HepG2 (cell line): ENCODE measurements around the gene RHOT2. TPM values are rescaled to one million over a fixed set of nuclear protein-coding genes. Genes with fewer than 3 reads are reported as not detected.

ENCODE experiments used
- ATAC-seq: fragments of 200-7000 bp; cut with Tn5 transposase; 3 replicates; pipeline ENCODE4 v1.9.1; 2020; ENCODE audit warnings: mild to moderate bottlenecking, moderate library complexity
- BruUV-seq: library from RNA; stranded (reverse); fragments of 400-500 nt; replicated peaks from 2 replicates; lab custom pipeline; 2021; lab: Mats Ljungman, UMichigan
- CTCF ChIA-PET: fragments of 300-600 bp; formaldehyde crosslinking; extraction: SDS; loops from one replicate; lab custom pipeline; 2021; ENCODE audit warnings: low total read pairs, inconsistent platforms, low intra/inter-chr PET ratio; lab: Yijun Ruan, JAX
- POLR2A ChIA-PET: fragments of 350-600 bp; sonication (Branson Sonifier 250); formaldehyde crosslinking; loops from one replicate; lab custom pipeline; 2020; ENCODE audit warnings: antibody characterized with exemption, inconsistent platforms; lab: Yijun Ruan, JAX
- DNase-seq: peaks from one replicate; pipeline ENCODE4 v3.0.0-alpha.2; 2015; ENCODE audit warnings: low spot score
- FAIRE-seq: peaks from 3 replicates; lab custom pipeline; 2011; peaks lifted over from hg19 to GRCh38; lab: Jason Lieb, UNC
- H2AFZ ChIP-seq: one replicate; pipeline ENCODE4 v1.6.1; 2011; ENCODE audit warnings: low read length, inconsistent platforms
- H3K27ac ChIP-seq: fragments of 300-600 bp; 3 replicates; pipeline ENCODE4 v1.8.0; 2011; ENCODE audit warnings: mixed run types, mild to moderate bottlenecking, mixed read lengths, low read length, inconsistent platforms; ENCODE audit not compliant: insufficient read depth; ENCODE audit errors: extremely low read length
- H3K27me3 ChIP-seq, 2 experiments: fragments of 200-600 bp in 1 of 2; 2 replicates in 1 of 2; 3 replicates in 1 of 2; pipeline versions ENCODE4 v1.6.0 to v1.8.0; 2011; ENCODE audit warnings: low read length in 2 of 2, mild to moderate bottlenecking in 2 of 2, moderate library complexity in 2 of 2, inconsistent platforms in 1 of 2; ENCODE audit not compliant: insufficient read depth in 2 of 2, control insufficient read depth in 1 of 2
- H3K36me3 ChIP-seq, 2 experiments: fragments of 200-600 bp in 1 of 2; replicated peaks in 1 of 2; 2 replicates in 1 of 2; 3 replicates in 1 of 2; pipeline versions ENCODE4 v1.5.1 to v1.8.0; 2011; ENCODE audit warnings: low read length in 2 of 2, inconsistent platforms in 1 of 2; ENCODE audit not compliant: insufficient read depth in 2 of 2, control insufficient read depth in 1 of 2
- H3K4me1 ChIP-seq: 2 replicates; pipeline ENCODE4 v1.5.1; 2012; ENCODE audit warnings: low read length, inconsistent platforms; ENCODE audit not compliant: insufficient read depth
- H3K4me2 ChIP-seq: 2 replicates; pipeline ENCODE4 v1.6.0; 2011; ENCODE audit warnings: low read depth, low read length, inconsistent platforms
- H3K4me3 ChIP-seq, 3 experiments: fragments of 200-600 bp in 1 of 3; sonication (generic), shearing (Covaris generic) in 1 of 3; replicated peaks in 1 of 3; 2 replicates each; pipeline ENCODE4 v1.5.1; 2011 to 2016; ENCODE audit warnings: low read length in 3 of 3, inconsistent platforms in 2 of 3, low read depth in 2 of 3, mild to moderate bottlenecking in 2 of 3, control low read depth in 1 of 3, mixed read lengths in 1 of 3; ENCODE audit not compliant: insufficient read depth in 1 of 3
- H3K79me2 ChIP-seq: one replicate; pipeline ENCODE4 v1.6.1; 2011; ENCODE audit warnings: low read length, inconsistent platforms; ENCODE audit not compliant: insufficient read depth
- H3K9ac ChIP-seq: 2 replicates; pipeline ENCODE4 v1.6.0; 2011; ENCODE audit warnings: mild to moderate bottlenecking, low read depth, low read length, inconsistent platforms; ENCODE audit not compliant: insufficient read depth
- H3K9me3 ChIP-seq: 2 replicates; pipeline ENCODE4 v1.5.1; 2012; ENCODE audit warnings: mild to moderate bottlenecking, low read length
- H4K20me1 ChIP-seq: 2 replicates; pipeline ENCODE4 v1.6.0; 2011; ENCODE audit warnings: inconsistent platforms, mild to moderate bottlenecking, low read length, moderate library complexity; ENCODE audit not compliant: insufficient read depth
- ASH2L ChIP-seq: fragments of 300-600, 200-600 bp; sonication (generic); IDR thresholded peaks from 2 replicates; pipeline ENCODE4 v1.7.0; 2017; ENCODE audit warnings: low read depth, mild to moderate bottlenecking, moderate library complexity, mixed read lengths, low read length; ENCODE audit not compliant: insufficient read length
- FOSL1 ChIP-seq: sonication (generic); formaldehyde crosslinking; IDR thresholded peaks from 2 replicates; pipeline ENCODE4 v1.9.0; 2021; ENCODE audit warnings: missing genetic modification reagents, borderline replicate concordance
- FOXK1 ChIP-seq: sonication (generic); formaldehyde crosslinking; IDR thresholded peaks from 2 replicates; pipeline ENCODE4 v1.4.0; 2020; ENCODE audit warnings: low read depth, missing genetic modification reagents, borderline replicate concordance
- GATAD1 ChIP-seq: IDR thresholded peaks from 2 replicates; pipeline ENCODE4 v1.6.1; 2016; ENCODE audit warnings: missing genetic modification reagents, missing compliant biosample characterization
- GZF1 ChIP-seq: sonication (generic); formaldehyde crosslinking; IDR thresholded peaks from 2 replicates; pipeline ENCODE4 v1.5.1; 2020; ENCODE audit warnings: mild to moderate bottlenecking, missing genetic modification reagents
- HNF4G ChIP-seq, 2 experiments: sonication (generic) in 1 of 2; formaldehyde crosslinking in 1 of 2; IDR thresholded peaks; 2 replicates each; pipeline versions ENCODE4 v1.4.0 to v1.6.1; 2011 to 2020; ENCODE audit warnings: borderline replicate concordance in 2 of 2, low read depth in 2 of 2, mild to moderate bottlenecking in 2 of 2, low read length in 1 of 2, missing genetic modification reagents in 1 of 2, moderate library complexity in 1 of 2
- KMT2B ChIP-seq: IDR thresholded peaks from 2 replicates; pipeline ENCODE4 v1.6.1; 2016; ENCODE audit warnings: missing genetic modification reagents, missing compliant biosample characterization
- MAFF ChIP-seq: IDR thresholded peaks from 2 replicates; pipeline ENCODE4 v1.6.1; 2011; ENCODE audit warnings: low read depth, low read length, improper control_type of control experiment
- MXD3 ChIP-seq: IDR thresholded peaks from 2 replicates; pipeline ENCODE4 v1.6.1; 2016; ENCODE audit warnings: mild to moderate bottlenecking, missing biosample characterization, missing genetic modification reagents
- NFE2 ChIP-seq: sonication (generic); formaldehyde crosslinking; IDR thresholded peaks from 2 replicates; pipeline ENCODE4 v1.4.0; 2020; ENCODE audit warnings: missing genetic modification reagents
- NKX3-1 ChIP-seq: sonication (generic); formaldehyde crosslinking; IDR thresholded peaks from 2 replicates; pipeline ENCODE4 v1.5.0; 2020; ENCODE audit warnings: missing genetic modification reagents
- NR3C1 ChIP-seq: sonication (generic); formaldehyde crosslinking; IDR thresholded peaks from 2 replicates; pipeline ENCODE4 v1.4.0; 2020; ENCODE audit warnings: missing genetic modification reagents
- RBFOX2 ChIP-seq: fragments of 200-400 bp; formaldehyde crosslinking; IDR thresholded peaks from 2 replicates; pipeline ENCODE4 v1.6.1; 2017; ENCODE audit warnings: low read depth, mild to moderate bottlenecking, low read length
- SATB2 ChIP-seq: sonication (generic); formaldehyde crosslinking; IDR thresholded peaks from 2 replicates; pipeline ENCODE4 v1.5.0; 2020; ENCODE audit warnings: missing genetic modification reagents
- SNAI1 ChIP-seq: sonication (generic); formaldehyde crosslinking; IDR thresholded peaks from 2 replicates; pipeline ENCODE4 v1.5.0; 2020; ENCODE audit warnings: mild to moderate bottlenecking, missing genetic modification reagents, borderline replicate concordance
- SUZ12 ChIP-seq: fragments of 150-350 bp; IDR thresholded peaks from 2 replicates; pipeline ENCODE4 v1.6.1; 2014; ENCODE audit warnings: low read depth, low read length
- SYNCRIP ChIP-seq: fragments of 200-400 bp; formaldehyde crosslinking; IDR thresholded peaks from 2 replicates; pipeline ENCODE4 v1.6.1; 2018; ENCODE audit warnings: mild to moderate bottlenecking, low read depth, low read length; ENCODE audit not compliant: insufficient read depth
- ZNF101 ChIP-seq: sonication (generic); formaldehyde crosslinking; IDR thresholded peaks from 2 replicates; pipeline ENCODE4 v1.4.0; 2020; ENCODE audit warnings: mild to moderate bottlenecking, low read depth, missing genetic modification reagents, borderline replicate concordance
- ZNF121 ChIP-seq: sonication (generic); formaldehyde crosslinking; IDR thresholded peaks from 2 replicates; pipeline ENCODE4 v1.5.0; 2020; ENCODE audit warnings: mild to moderate bottlenecking, missing genetic modification reagents
- ZNF383 ChIP-seq: sonication (generic); formaldehyde crosslinking; IDR thresholded peaks from 2 replicates; pipeline ENCODE4 v1.4.0; 2020; ENCODE audit warnings: missing genetic modification reagents, mild to moderate bottlenecking, borderline replicate concordance
- ZNF580 ChIP-seq: IDR thresholded peaks from 2 replicates; pipeline ENCODE4 v1.6.1; 2016; ENCODE audit warnings: low read depth, borderline replicate concordance
- ZNF747 ChIP-seq: sonication (generic); formaldehyde crosslinking; IDR thresholded peaks from 2 replicates; pipeline ENCODE4 v1.8.1; 2023; ENCODE audit warnings: missing genetic modification reagents, mild to moderate bottlenecking, borderline replicate concordance
- ZSCAN31 ChIP-seq: sonication (generic); formaldehyde crosslinking; IDR thresholded peaks from 2 replicates; pipeline ENCODE4 v1.5.0; 2020; ENCODE audit warnings: low read depth, mild to moderate bottlenecking, missing genetic modification reagents
- WGBS: methylation state at CpG from one replicate; pipeline ENCODE4 v1.1.6; 2017; ENCODE audit warnings: low lambda C conversion rate; 5-methylcytosine and 5-hydroxymethylcytosine counted together
- in situ Hi-C: cut with HindIII; loops from 2 replicates; pipeline ENCODE4 v1.10.0; 2017; ENCODE audit warnings: low pct_unique_long_range_greater_than_20kb; ENCODE audit not compliant: extremely low pct_ligation_motif_present
- intact Hi-C: fragments of 100-400 bp; cut with micrococcal nuclease; formaldehyde crosslinking; loops from one replicate; pipeline ENCODE4 v1.10.0; 2022; ENCODE audit not compliant: unreplicated experiment
- polyA plus RNA-seq, 8 experiments: library from polyadenylated mRNA; depleted of rRNA in 3 of 8; stranded (reverse) in 7 of 8; unstranded in 1 of 8; fragments of >200 nt; fragmentation: Illumina TruSeq in 4 of 8; extraction: Trizol in 4 of 8; gene quantifications; 2 replicates each; pipeline versions ENCODE4 v1.2.1 to v1.2.3, GENCODE V29; 2011 to 2016; ENCODE audit warnings: low read depth in 4 of 8, missing spikeins in 1 of 8, mixed read lengths in 1 of 8; ENCODE audit not compliant: insufficient read depth in 1 of 8
- total RNA-seq, 5 experiments: library from RNA; depleted of rRNA; stranded (reverse); fragments of >200 nt; fragmentation: Illumina TruSeq; extraction: Trizol; gene quantifications; 2 replicates each; pipeline ENCODE4 v1.2.3, GENCODE V29; 2016; ENCODE audit warnings: low read depth in 1 of 5

RHOT2 gene
- total and polyA plus RNA-seq, 2 of the 13 experiments (the other 11 are each of a cell fraction or from before 2014, with no cell fraction given): 63.6 to 76.9 TPM

GRCh38 chr16:636206-637080 lies 31.5 kb upstream of the RHOT2 start, which contains the start of gene METTL26:
Gene METTL26, minus strand, starts transcription at chr16:636305. Its CDS starts 15 bp downstream, at chr16:636290.
- FAIRE-seq: peak; percentile 36
- 0% methylated on average over 8 of the region's 91 CpGs for WGBS
- no TSS peak for BruUV-seq
- TF ChIP-seq KMT2B (CRISPR knock-in tag): 0 out of 2 replicates have a peak, but pooled peaks have one; percentile 25
- peak; percentile 68; the same call in 1 of the 2 replicates for TF ChIP-seq FOXK1 (CRISPR knock-in tag)
- peak; percentile 69; the same call in 1 of the 2 replicates for TF ChIP-seq GATAD1 (CRISPR knock-in tag)
- TF ChIP-seq NKX3-1 (CRISPR knock-in tag): no peak
- no peak for TF ChIP-seq ZNF747
- peak; percentile 87; the same call in 1 of the 2 replicates for TF ChIP-seq MXD3 (CRISPR knock-in tag)
- peak; percentile 12; the same call in 1 of the 2 replicates for TF ChIP-seq HNF4G (IDR thresholded peaks at IDR 0.05; ENCODE audit: borderline replicate concordance, low read depth, low read length)
- TF ChIP-seq HNF4G (CRISPR knock-in tag; IDR thresholded peaks at IDR 0.05; ENCODE audit: borderline replicate concordance, low read depth): peak; percentile 33; the same call in 1 of the 2 replicates
- TF ChIP-seq SATB2: no peak
- TF ChIP-seq ZNF383 (CRISPR knock-in tag): no peak
- no peak for TF ChIP-seq MAFF
- TF ChIP-seq GZF1 (CRISPR knock-in tag): 0 out of 2 replicates have a peak, but pooled peaks have one; percentile 41
- peak; percentile 82 for TF ChIP-seq SUZ12
- no peak for TF ChIP-seq FOSL1
- peak; percentile 84 for TF ChIP-seq ASH2L
- TF ChIP-seq SNAI1 (CRISPR knock-in tag): 0 out of 2 replicates have a peak, but pooled peaks have one; percentile 66
- no peak for TF ChIP-seq NFE2 (CRISPR knock-in tag)
- peak; percentile 23; the same call in 1 of the 2 replicates for TF ChIP-seq ZNF580
- TF ChIP-seq NR3C1 (CRISPR knock-in tag): no peak
- peak; percentile 13 for TF ChIP-seq ZSCAN31 (CRISPR knock-in tag)
- TF ChIP-seq ZNF121 (CRISPR knock-in tag): no peak
- peak; percentile 87 for TF ChIP-seq RBFOX2
- no peak for TF ChIP-seq SYNCRIP
- TF ChIP-seq ZNF101 (CRISPR knock-in tag): 0 out of 2 replicates have a peak, but pooled peaks have one; percentile 63

More at GRCh38 chr16:636206-637080, 31.5 kb upstream of the RHOT2 start, which contains the start of gene METTL26:
- ChIA-PET CTCF (no interaction called here), POLR2A (interaction anchor here (0.8 to 2.1 kb wide), 14 partner anchors 9 to 284 kb away, joined by 3 to 13 read pairs (median 3); partner anchors contain the start of genes AXIN1, RHOT2, STUB1 and WDR24)
- no peak within 1 kb of the TSS for H2AFZ ChIP-seq
- in situ Hi-C loops: no loop called here
- no peaks in the 10 kb centered on the region for H3K27me3 ChIP-seq
- DNase-seq (peak; percentile 92), ATAC-seq (peak; percentile 80)
- H3K9me3 ChIP-seq: no peaks in the 10 kb centered on the region
- H3K4me1 ChIP-seq: peaks cover 37% of the 10 kb centered on the region
- H3K36me3 ChIP-seq: no peaks in the 10 kb centered on the region; a peak in 1 of 5 replicates
- peak within 1 kb of the TSS; percentile 99 for H3K4me2 ChIP-seq
- H3K4me3 ChIP-seq: peak within 1 kb of the TSS; percentile 90 to 94 (median 92)
- peak within 1 kb of the TSS; percentile 83 for H3K9ac ChIP-seq
- H3K79me2 ChIP-seq: peaks cover 6% of the 10 kb centered on the region
- H4K20me1 ChIP-seq: no peaks in the 10 kb centered on the region
- intact Hi-C loops: no loop called here
- H3K27ac ChIP-seq: peak within 1 kb of the TSS; percentile 88
